HFF-Myc (cell line): ENCODE results near the gene DMBT1.
"Not testable (repeated sequence)": the region's sequence is repeated elsewhere in the genome, so short reads cannot be mapped to it uniquely, and the experiment has no call there.

Source experiments
- DNase-seq: peaks from one replicate; pipeline ENCODE4 v3.0.0-alpha.2; 2011; ENCODE audit warnings: low read depth; ENCODE audit errors: extremely low read depth
- H3K4me3 ChIP-seq: replicated peaks from 2 replicates; pipeline ENCODE4 v1.5.1; 2011; ENCODE audit warnings: low read depth, mild to moderate bottlenecking, control low read depth, low read length
- TF ChIP-seq, protein P1 (sequence below): IDR thresholded peaks from 2 replicates; pipeline ENCODE4 v1.5.1; 2012; ENCODE audit warnings: mild to moderate bottlenecking, low read depth, low read length, control low read depth; ENCODE audit errors: missing control alignments

DMBT1 gene

DNA sequence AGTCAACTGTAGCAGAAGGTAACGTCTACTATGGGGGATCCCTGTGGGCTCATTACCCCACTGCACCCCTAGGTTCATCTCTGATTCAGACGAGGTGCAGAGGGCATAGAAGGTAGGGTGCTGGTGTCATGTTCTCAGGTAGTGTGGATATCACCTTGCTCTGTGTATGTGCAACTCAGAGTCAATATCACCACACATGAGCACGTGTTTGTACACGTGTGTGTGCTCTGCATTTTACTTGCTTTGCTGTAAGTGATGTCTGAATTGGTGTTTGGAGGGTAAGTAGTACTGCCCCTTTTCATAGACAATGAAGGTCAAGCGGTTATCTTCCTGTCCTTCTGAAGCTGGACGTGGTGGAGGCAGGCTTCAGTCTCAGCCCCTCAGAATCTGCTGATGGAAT lies 10.4 kb downstream of the DMBT1 start:
- TF ChIP-seq, protein P1, sequence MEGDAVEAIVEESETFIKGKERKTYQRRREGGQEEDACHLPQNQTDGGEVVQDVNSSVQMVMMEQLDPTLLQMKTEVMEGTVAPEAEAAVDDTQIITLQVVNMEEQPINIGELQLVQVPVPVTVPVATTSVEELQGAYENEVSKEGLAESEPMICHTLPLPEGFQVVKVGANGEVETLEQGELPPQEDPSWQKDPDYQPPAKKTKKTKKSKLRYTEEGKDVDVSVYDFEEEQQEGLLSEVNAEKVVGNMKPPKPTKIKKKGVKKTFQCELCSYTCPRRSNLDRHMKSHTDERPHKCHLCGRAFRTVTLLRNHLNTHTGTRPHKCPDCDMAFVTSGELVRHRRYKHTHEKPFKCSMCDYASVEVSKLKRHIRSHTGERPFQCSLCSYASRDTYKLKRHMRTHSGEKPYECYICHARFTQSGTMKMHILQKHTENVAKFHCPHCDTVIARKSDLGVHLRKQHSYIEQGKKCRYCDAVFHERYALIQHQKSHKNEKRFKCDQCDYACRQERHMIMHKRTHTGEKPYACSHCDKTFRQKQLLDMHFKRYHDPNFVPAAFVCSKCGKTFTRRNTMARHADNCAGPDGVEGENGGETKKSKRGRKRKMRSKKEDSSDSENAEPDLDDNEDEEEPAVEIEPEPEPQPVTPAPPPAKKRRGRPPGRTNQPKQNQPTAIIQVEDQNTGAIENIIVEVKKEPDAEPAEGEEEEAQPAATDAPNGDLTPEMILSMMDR, result no peak
- DNase-seq, result no peak
- no peak overlapping the region for H3K4me3 ChIP-seq

DNA sequence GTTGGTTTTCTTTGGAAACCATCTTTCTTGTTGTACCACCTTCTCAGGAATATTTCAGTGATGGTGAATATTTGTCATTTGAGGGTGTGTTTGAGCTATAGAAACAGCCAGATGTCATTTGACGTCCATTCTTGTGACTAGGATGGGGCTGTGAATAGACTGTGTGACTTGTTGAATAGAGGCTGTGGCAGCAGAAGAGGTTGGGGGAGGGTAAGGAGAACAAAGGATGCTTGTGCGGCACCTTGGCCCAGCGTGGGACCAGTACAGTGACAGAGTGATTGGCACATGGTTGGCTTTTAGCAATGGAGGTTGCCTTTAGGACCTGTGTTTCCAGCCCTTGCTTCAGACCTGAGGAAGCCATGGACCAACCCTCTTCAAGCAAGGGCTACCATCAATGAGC lies 11.3 kb downstream of the DMBT1 start:
- DNase-seq, result no peak
- TF ChIP-seq, protein P1, result no peak
- H3K4me3 ChIP-seq, result no peak overlapping the region

DNA sequence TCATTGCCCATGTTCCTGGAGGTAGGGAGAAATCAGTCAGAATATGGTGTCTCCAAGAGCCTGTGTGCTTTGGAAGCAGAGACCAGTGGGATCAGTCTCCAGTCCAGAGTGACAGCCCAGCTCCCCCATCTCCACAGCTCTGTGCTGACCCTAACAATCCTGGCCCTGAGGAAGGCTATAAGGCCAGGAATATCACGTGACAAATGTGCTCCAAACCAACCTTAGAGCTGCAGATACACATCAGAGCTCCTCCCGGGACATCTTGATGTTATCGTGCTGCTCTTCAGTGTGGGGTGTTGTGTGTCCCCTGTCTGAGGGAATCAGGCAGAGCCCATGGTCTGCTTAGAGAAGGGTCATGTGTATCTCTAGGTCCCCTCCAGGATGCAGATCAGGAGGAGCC lies 15.2 kb downstream of the DMBT1 start:
- TF ChIP-seq, protein P1, result no peak

DNA sequence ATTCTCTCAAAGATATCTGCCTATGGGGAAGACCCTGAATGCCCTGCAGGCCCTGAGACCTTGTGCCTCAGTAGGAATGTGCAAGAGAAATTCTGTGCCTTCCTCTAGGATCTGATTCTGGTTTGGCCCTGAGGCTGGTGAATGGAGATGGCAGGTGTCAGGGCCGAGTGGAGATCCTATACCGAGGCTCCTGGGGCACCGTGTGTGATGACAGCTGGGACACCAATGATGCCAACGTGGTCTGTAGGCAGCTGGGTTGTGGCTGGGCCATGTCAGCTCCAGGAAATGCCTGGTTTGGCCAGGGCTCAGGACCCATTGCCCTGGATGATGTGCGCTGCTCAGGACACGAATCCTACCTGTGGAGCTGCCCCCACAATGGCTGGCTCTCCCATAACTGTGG lies 15.7 kb downstream of the DMBT1 start:
- TF ChIP-seq, protein P1, result no peak
- DNase-seq, result no peak
- no peak overlapping the region for H3K4me3 ChIP-seq

More for the DNA sequence above, 15.2 kb downstream of the DMBT1 start:
- DNase-seq, result no peak
- H3K4me3 ChIP-seq, result no peak overlapping the region

DNA sequence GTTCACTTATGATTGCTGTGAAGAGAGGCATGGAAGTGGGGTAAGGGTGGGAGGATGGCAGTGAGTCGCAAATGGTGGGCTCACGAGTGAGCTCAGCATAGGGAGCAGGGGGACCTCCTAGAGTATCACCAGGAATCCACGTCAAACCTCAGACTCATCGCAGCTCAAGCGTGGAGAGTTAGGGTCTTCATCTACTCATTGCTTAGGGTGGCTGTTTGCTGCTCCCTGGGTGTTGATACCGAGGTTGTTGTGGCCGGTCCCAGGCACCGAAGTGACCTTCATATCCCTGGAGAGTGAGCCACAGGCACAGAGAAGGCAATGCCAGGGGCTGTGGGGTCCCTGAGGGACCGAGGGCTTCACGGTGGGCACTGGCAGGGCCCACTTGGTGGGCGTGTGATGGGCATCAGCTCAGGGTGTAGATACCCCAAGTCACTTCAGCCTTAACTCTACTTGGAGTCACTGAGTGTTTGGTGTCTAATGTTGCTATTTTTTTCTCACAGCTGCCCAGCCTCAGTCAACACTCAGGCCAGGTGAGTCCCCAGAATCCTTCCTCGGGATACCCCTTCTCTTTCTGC lies 16.8 kb downstream of the DMBT1 start:
- TF ChIP-seq, protein P1, result no peak
- no peak for DNase-seq

DNA sequence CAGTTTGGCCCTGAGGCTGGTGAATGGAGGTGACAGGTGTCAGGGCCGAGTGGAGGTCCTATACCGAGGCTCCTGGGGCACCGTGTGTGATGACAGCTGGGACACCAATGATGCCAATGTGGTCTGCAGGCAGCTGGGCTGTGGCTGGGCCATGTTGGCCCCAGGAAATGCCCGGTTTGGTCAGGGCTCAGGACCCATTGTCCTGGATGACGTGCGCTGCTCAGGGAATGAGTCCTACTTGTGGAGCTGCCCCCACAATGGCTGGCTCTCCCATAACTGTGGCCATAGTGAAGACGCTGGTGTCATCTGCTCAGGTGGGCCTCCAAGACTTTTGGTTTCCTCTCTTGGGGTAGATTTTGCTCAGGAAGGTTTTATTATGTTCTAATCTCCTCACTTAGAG lies 25.5 kb downstream of the DMBT1 start:
- not testable (repeated sequence) for H3K4me3 ChIP-seq, DNase-seq

More for the DNA sequence above, 16.8 kb downstream of the DMBT1 start:
- H3K4me3 ChIP-seq, result no peak overlapping the region

DNA sequence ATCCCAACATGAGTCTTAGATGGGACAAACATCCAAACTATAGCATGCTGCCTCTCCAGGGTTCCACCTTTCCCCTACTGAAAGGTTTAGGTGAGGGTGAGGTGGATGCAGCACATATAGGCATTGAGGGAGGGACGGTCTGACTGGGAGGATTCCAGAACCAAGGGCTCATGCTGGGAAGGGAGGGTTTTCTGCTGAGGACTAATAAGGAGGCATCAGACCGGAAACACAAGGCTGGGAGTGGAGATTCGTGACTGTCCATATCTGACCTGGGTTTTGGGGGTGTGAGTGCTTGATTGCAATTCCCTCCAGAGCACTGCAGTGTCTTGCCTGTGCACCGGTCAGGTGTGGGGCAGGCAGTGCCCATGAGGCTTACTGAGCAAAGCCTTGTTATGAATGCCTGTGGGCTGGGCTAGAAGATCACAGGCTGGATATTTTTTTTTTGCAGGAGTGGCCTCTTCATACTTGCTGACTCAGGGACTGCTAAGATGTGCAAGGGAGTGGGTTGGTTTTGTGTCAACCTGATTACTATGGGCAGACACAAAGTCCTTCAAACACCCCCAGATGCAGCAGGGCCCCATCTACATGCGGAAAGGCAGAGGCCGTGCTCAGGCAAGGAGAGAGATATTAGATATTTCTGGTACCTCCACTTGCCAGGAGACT lies 26.7 kb downstream of the DMBT1 start:
- TF ChIP-seq, protein P1, result no peak
- no peak for DNase-seq
- no peak overlapping the region for H3K4me3 ChIP-seq
